ENCODE data around the gene NOL9. TPM values are rescaled to one million over a fixed set of nuclear protein-coding genes. Genes with fewer than 3 reads are reported as not detected.

Gene NOL9
- total RNA-seq, 6 experiments from 2014 or later = 26.4 to 36.4 (median 33.4) TPM

DNA sequence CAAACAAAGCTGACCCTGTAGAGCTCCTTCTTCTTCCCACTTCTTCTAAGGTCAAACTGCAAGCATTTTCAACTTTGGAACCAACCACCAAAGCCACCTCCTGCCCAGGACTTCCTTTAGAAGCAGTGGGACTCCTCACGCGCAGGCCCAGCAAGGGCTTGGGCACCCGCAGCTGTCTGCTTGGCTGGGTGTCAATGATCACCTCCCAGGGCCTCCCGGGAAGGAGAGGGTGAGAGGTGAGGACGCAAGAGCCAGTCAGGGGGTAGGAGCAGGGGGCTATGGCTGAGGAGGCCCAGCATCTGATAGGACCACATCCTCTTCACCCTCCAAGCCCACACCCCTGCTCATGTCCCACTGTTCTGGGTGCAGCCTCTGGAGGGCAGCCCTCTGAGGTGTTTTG is 38.1 kb upstream of the NOL9 start:
- TF ChIP-seq, protein P1, sequence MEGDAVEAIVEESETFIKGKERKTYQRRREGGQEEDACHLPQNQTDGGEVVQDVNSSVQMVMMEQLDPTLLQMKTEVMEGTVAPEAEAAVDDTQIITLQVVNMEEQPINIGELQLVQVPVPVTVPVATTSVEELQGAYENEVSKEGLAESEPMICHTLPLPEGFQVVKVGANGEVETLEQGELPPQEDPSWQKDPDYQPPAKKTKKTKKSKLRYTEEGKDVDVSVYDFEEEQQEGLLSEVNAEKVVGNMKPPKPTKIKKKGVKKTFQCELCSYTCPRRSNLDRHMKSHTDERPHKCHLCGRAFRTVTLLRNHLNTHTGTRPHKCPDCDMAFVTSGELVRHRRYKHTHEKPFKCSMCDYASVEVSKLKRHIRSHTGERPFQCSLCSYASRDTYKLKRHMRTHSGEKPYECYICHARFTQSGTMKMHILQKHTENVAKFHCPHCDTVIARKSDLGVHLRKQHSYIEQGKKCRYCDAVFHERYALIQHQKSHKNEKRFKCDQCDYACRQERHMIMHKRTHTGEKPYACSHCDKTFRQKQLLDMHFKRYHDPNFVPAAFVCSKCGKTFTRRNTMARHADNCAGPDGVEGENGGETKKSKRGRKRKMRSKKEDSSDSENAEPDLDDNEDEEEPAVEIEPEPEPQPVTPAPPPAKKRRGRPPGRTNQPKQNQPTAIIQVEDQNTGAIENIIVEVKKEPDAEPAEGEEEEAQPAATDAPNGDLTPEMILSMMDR (IDR thresholded peaks at IDR 0.05) = no peak
- no peak overlapping the region for H3K27ac Mint-ChIP-seq
- DNase-seq = no peak
- no peak overlapping the region for H3K4me3 Mint-ChIP-seq
- H3K36me3 Mint-ChIP-seq (ENCODE audit: low read depth) = peaks cover 12% of the 10 kb centered on the region
- 0 out of 2 replicates have a peak, but pooled peaks cover 4% of the 10 kb centered on the region for H3K4me1 Mint-ChIP-seq (ENCODE audit: low read depth)
- no peaks in the 10 kb centered on the region for H3K9me3 Mint-ChIP-seq
- H3K27me3 Mint-ChIP-seq (ENCODE audit: insufficient read depth) = 0 out of 2 replicates have a peak, but pooled peaks cover 4% of the 10 kb centered on the region

DNA sequence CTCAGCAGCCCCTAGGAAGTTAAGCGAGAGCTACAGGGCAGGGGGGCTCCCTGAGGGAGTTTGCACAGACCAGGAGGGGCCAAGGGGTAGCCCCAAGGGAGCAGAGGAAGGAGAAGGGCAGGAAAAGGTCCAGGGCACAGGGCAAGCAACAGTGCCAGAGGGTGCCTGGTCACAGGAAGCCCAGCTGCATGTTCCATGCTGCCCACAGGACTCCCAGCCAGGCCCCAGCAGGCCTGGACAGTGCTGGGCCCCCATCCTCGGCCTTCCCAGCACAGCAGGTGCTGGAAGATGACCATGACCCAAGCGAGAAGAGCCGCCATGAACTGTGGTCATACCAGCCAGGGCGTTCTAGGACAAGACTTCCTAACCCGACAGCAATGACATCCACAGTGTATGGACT is 37.3 kb upstream of the NOL9 start:
- 0 out of 2 replicates have a peak, but pooled peaks cover 4% of the 10 kb centered on the region for H3K4me1 Mint-ChIP-seq (ENCODE audit: low read depth)
- DNase-seq = no peak
- H3K36me3 Mint-ChIP-seq (ENCODE audit: low read depth) = peaks cover 12% of the 10 kb centered on the region
- H3K9me3 Mint-ChIP-seq = no peaks in the 10 kb centered on the region
- H3K27me3 Mint-ChIP-seq (ENCODE audit: insufficient read depth) = 0 out of 2 replicates have a peak, but pooled peaks cover 4% of the 10 kb centered on the region
- TF ChIP-seq, protein P1 (IDR thresholded peaks at IDR 0.05) = no peak
- H3K27ac Mint-ChIP-seq = no peak overlapping the region
- no peak overlapping the region for H3K4me3 Mint-ChIP-seq

DNA sequence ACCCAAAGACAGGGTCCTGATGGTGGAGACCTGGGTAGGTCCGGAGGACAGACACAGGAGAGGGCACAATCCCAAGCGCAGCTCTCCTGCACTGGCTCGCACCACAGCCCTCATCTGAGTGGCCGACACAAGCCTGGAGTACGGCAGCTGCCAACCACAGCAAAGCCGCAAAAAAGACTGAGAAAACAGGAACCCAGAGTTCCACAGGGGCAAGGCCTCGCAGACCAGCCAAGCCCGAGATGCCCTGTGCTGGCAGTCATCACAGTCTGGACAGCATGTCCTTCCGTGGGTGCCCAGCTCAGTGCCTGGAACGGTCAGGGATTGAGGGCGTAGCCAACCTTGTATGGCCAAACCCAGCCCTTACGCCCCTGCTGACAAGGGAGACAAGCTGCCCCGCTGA is 36.9 kb upstream of the NOL9 start:
- H3K4me3 Mint-ChIP-seq = no peak overlapping the region
- TF ChIP-seq, protein P1 (IDR thresholded peaks at IDR 0.05) = no peak
- 0 out of 2 replicates have a peak, but pooled peaks cover 4% of the 10 kb centered on the region for H3K27me3 Mint-ChIP-seq (ENCODE audit: insufficient read depth)
- no peaks in the 10 kb centered on the region for H3K9me3 Mint-ChIP-seq
- H3K36me3 Mint-ChIP-seq (ENCODE audit: low read depth) = peaks cover 9% of the 10 kb centered on the region
- no peak overlapping the region for H3K27ac Mint-ChIP-seq
- 0 out of 2 replicates have a peak, but pooled peaks cover 4% of the 10 kb centered on the region for H3K4me1 Mint-ChIP-seq (ENCODE audit: low read depth)
- DNase-seq = no peak

DNA sequence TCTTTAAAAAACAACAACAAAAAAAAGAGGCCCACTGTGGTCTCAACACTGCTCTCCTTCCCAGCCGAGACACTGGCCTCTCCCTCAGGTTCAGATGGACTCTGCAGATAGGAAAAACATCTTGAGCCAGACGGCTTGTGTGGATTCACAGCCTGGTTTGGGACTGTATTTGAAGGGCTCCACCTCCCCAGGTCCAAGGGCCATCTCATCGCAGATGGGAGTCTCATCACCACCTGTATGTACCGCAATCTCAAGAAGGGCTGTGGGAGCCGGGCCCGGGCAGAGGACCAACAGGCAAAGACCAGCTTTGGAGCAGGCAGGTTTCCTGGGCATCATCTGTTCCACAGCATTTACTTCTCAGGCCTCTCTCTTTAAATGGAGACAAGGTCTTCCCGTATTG is 35.7 kb upstream of the NOL9 start:
- peak overlapping the region; percentile 29; the same call in 1 of the 2 replicates for H3K27ac Mint-ChIP-seq
- no peak for DNase-seq
- H3K36me3 Mint-ChIP-seq (ENCODE audit: low read depth) = peaks cover 4% of the 10 kb centered on the region; the same call in 1 of the 2 replicates
- H3K9me3 Mint-ChIP-seq = no peaks in the 10 kb centered on the region
- H3K4me3 Mint-ChIP-seq = no peak overlapping the region
- 0 out of 2 replicates have a peak, but pooled peaks cover 4% of the 10 kb centered on the region for H3K27me3 Mint-ChIP-seq (ENCODE audit: insufficient read depth)
- TF ChIP-seq, protein P1 (IDR thresholded peaks at IDR 0.05) = no peak
- 0 out of 2 replicates have a peak, but pooled peaks cover 4% of the 10 kb centered on the region for H3K4me1 Mint-ChIP-seq (ENCODE audit: low read depth)

DNA sequence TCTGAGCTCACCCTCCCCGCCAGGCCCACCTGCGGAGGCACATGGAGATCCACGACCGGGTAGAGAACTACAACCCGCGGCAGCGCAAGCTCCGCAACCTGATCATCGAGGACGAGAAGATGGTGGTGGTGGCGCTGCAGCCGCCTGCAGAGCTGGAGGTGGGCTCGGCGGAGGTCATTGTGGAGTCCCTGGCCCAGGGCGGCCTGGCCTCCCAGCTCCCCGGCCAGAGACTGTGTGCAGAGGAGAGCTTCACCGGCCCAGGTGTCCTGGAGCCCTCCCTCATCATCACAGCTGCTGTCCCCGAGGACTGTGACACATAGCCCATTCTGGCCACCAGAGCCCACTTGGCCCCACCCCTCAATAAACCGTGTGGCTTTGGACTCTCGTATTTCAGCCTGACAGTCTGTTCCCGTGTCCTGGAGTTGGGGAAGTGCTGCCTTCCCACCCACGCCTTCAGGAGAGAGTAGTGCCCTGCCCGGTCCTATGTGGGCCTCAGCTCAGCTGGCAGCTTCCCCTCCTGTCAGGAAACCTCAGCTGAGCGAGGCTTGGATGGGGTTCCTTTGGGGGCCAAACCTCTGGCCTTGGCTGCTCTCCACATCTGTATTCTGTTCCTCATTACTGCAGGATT is 34.7 kb upstream of the NOL9 start:
- Mint-ChIP-seq H3K27me3 (ENCODE audit: insufficient read depth) (0 out of 2 replicates have a peak, but pooled peaks cover 4% of the 10 kb centered on the region), H3K27ac (no peak overlapping the region), H3K9me3 (no peaks in the 10 kb centered on the region), H3K4me3 (no peak overlapping the region), H3K4me1 (ENCODE audit: low read depth) (0 out of 2 replicates have a peak, but pooled peaks cover 4% of the 10 kb centered on the region), H3K36me3 (ENCODE audit: low read depth) (peaks cover 2% of the 10 kb centered on the region; the same call in 1 of the 2 replicates)
- no peak for DNase-seq
- TF ChIP-seq, protein P1 (IDR thresholded peaks at IDR 0.05) = no peak

All from HFFc6 (cell line).